ENCODE data around the gene KDM5C. TPM values are rescaled to one million over a fixed set of nuclear protein-coding genes. Genes with fewer than 3 reads are reported as not detected.

KDM5C gene
- total RNA-seq, 3 donors from 2014 or later, result 74.5 to 109 (median 80.2) TPM

DNA sequence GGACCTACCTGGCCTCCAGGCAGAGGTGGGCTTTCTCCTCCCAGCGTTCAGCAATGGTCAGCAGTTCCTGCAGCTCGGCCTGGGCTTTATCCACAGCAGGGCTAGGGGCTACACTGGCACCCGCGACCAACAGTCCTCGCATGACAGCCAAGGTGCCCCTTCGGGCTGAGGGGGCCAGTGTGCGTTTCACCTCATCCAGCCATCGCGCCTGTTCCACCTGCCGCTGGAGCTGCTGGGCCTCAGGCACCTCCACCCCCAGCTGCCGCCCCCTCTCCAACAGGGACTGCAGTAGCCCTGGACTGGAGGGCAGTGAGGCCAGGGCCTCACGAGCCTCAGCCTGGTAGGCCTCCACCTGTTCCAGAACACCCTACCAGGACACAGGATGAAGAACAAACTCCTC is 28.3 kb downstream of the KDM5C start:
- H3K4me3 ChIP-seq, result no peak overlapping the region
- no peak for TF ChIP-seq CTCF (IDR thresholded peaks at IDR 0.05)
- peak in 1 of 3 donors; percentile 51 for DNase-seq
- H3K9me3 ChIP-seq, result no peaks in the 10 kb centered on the region
- no peak for ATAC-seq
- no peaks in the 10 kb centered on the region for H3K36me3 ChIP-seq (ENCODE audit: low read depth)
- intact Hi-C loops (cut with DNase I, micrococcal nuclease), result no loop called here
- no peaks in the 10 kb centered on the region for H3K4me1 ChIP-seq (ENCODE audit: low read depth)

GRCh38 chrX:53195401-53195800 is 29.6 kb downstream of the KDM5C start:
- no peak overlapping the region for H3K4me3 ChIP-seq
- TF ChIP-seq CTCF (IDR thresholded peaks at IDR 0.05), result no peak
- no peak for DNase-seq
- H3K36me3 ChIP-seq (ENCODE audit: low read depth), result no peaks in the 10 kb centered on the region
- intact Hi-C loops (cut with DNase I, micrococcal nuclease), result no loop called here
- H3K9me3 ChIP-seq, result no peaks in the 10 kb centered on the region
- ATAC-seq, result no peak
- H3K4me1 ChIP-seq (ENCODE audit: low read depth), result no peaks in the 10 kb centered on the region

GRCh38 chrX:53194308-53194707 is 30.7 kb downstream of the KDM5C start:
- H3K9me3 ChIP-seq, result no peaks in the 10 kb centered on the region
- intact Hi-C loops (cut with DNase I, micrococcal nuclease), result no loop called here
- H3K36me3 ChIP-seq (ENCODE audit: low read depth), result no peaks in the 10 kb centered on the region
- DNase-seq (no peak), ATAC-seq (no peak)
- no peak for TF ChIP-seq CTCF (IDR thresholded peaks at IDR 0.05)
- H3K4me1 ChIP-seq (ENCODE audit: low read depth), result no peaks in the 10 kb centered on the region
- no peak overlapping the region for H3K4me3 ChIP-seq

- no peak for TF ChIP-seq CTCF (IDR thresholded peaks at IDR 0.05)
- Histone ChIP-seq H3K36me3 (ENCODE audit: low read depth) (no peaks in the 10 kb centered on the region), H3K9me3 (no peaks in the 10 kb centered on the region), H3K4me3 (no peak overlapping the region), H3K4me1 (ENCODE audit: low read depth) (no peaks in the 10 kb centered on the region)
- intact Hi-C loops (cut with DNase I, micrococcal nuclease), result no loop called here
- ATAC-seq, result no peak
- DNase-seq, result no peak
Measured at GRCh38 chrX:53193093-53193492, 31.9 kb downstream of the KDM5C start.

DNA sequence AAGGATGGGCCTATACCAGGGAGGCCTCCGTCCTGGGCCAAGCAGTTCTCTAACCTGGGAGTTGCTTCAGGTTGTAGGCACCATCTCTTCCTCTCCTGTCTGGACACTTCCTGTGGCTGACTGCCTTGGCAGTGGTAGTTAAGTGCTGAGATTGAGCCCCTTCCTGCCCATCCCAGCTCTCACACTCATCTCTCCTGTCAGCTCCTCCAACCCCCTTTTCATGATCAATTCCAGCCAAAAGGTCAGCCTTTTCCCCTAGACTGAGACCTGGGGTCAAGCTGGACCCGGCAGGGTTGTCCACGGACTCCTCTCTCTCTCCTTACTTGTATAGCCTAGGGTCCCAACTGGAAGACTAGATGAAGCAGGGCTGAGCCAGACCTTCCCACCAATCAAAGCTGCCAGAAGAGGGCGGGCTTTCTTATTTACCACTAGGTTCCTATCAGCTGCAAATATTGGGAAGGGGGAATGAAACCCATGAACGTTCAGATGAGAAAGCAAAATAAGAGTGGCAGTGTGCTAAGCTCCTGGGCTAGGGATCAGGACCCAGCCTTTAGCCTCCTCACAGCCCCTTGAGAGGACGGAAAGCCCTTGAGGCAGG is 34.5 kb downstream of the KDM5C start:
- H3K4me1 ChIP-seq (ENCODE audit: low read depth), result no peaks in the 10 kb centered on the region
- no peak for TF ChIP-seq CTCF (IDR thresholded peaks at IDR 0.05)
- H3K36me3 ChIP-seq (ENCODE audit: low read depth), result no peaks in the 10 kb centered on the region
- intact Hi-C loops (cut with DNase I, micrococcal nuclease), result no loop called here
- H3K9me3 ChIP-seq, result no peaks in the 10 kb centered on the region
- ATAC-seq (no peak), DNase-seq (peak in 1 of 3 donors; percentile 17)
- H3K4me3 ChIP-seq, result no peak overlapping the region

GRCh38 chrX:53188763-53189162 is 36.2 kb downstream of the KDM5C start:
- Histone ChIP-seq H3K9me3 (no peaks in the 10 kb centered on the region), H3K4me3 (no peak overlapping the region), H3K36me3 (ENCODE audit: low read depth) (no peaks in the 10 kb centered on the region), H3K4me1 (ENCODE audit: low read depth) (no peaks in the 10 kb centered on the region)
- DNase-seq (no peak), ATAC-seq (no peak)
- intact Hi-C loops (cut with DNase I, micrococcal nuclease), result no loop called here
- no peak for TF ChIP-seq CTCF (IDR thresholded peaks at IDR 0.05)

All from mucosa of descending colon (tissue), 3 donors.